Aorta (tissue), 5 donors: ENCODE measurements around the gene PIWIL4. TPM values are rescaled to one million over a fixed set of nuclear protein-coding genes. Genes with fewer than 3 reads are reported as not detected.
"Not testable (repeated sequence)": the region's sequence is repeated elsewhere in the genome, so short reads cannot be mapped to it uniquely, and the experiment has no call there.

ENCODE experiments used
- ATAC-seq: fragments of 200-7000 bp; cut with Tn5 transposase; one replicate; pipeline ENCODE4 v1.9.1; 2022; ENCODE audit warnings: moderate library complexity; ENCODE audit not compliant: low FRiP score
- DNase-seq, 2 donors: peaks; one replicate each; pipeline ENCODE4 v3.0.0-alpha.2; 2020
- H3K27ac ChIP-seq, 2 donors: one replicate each; pipeline ENCODE4 v1.5.1; 2013; ENCODE audit warnings: low read length in 2 of 2, mild to moderate bottlenecking in 2 of 2, moderate library complexity in 2 of 2, control low read depth in 1 of 2, inconsistent platforms in 1 of 2, low read depth in 1 of 2
- H3K27me3 ChIP-seq, 2 donors: one replicate each; pipeline ENCODE4 v1.6.1; 2013; ENCODE audit warnings: control low read depth in 1 of 2, low read length in 1 of 2, mild to moderate bottlenecking in 1 of 2, moderate library complexity in 1 of 2; ENCODE audit not compliant: insufficient read depth in 2 of 2, control insufficient read depth in 1 of 2
- H3K36me3 ChIP-seq, 2 donors: one replicate each; pipeline ENCODE4 v1.6.1; 2013; ENCODE audit warnings: control low read depth in 1 of 2, low read length in 1 of 2, mild to moderate bottlenecking in 1 of 2; ENCODE audit not compliant: insufficient read depth in 2 of 2, control insufficient read depth in 1 of 2
- H3K4me1 ChIP-seq, 2 donors: one replicate each; pipeline ENCODE4 v1.6.1; 2013; ENCODE audit warnings: low read length in 2 of 2, control low read depth in 1 of 2, mild to moderate bottlenecking in 1 of 2, moderate library complexity in 1 of 2; ENCODE audit not compliant: insufficient read depth in 2 of 2, control insufficient read depth in 1 of 2
- H3K4me3 ChIP-seq, 2 donors: one replicate each; pipeline ENCODE4 v1.5.1; 2013; ENCODE audit warnings: low read length in 2 of 2, control low read depth in 1 of 2, mild to moderate bottlenecking in 1 of 2
- H3K9me3 ChIP-seq: one replicate; pipeline ENCODE4 v1.6.1; 2013; ENCODE audit warnings: mild to moderate bottlenecking, low read length; ENCODE audit not compliant: control insufficient read depth
- WGBS, 2 donors: extraction: QIAGEN DNeasy Blood & Tissue Kit; methylation state at CpG; one replicate each; pipeline ENCODE4 v1.1.7; 2013; 5-methylcytosine and 5-hydroxymethylcytosine counted together
- intact Hi-C, 2 donors: fragments of 100-400 bp; cut with DNase I; formaldehyde crosslinking; loops; one replicate each; pipeline versions ENCODE4 v1.14.2 to v1.15.0; 2022
- polyA plus RNA-seq, 2 donors: library from polyadenylated mRNA; stranded (reverse); fragments of 200-250 nt; gene quantifications; one replicate each; pipeline ENCODE4 v1.2.3, GENCODE V29; 2013
- total RNA-seq, 2 donors: library from RNA; stranded (reverse); fragmentation: NEBNext Ultra II Directional; extraction: Animal tissue kit (Norgen Biotek cat#: 25700); gene quantifications; one replicate each; pipeline ENCODE4 v1.2.1, GENCODE V29; 2021
- donor health status: healthy with polysubstance abuse.
- donor health status: Bipolar disorder and iron deficiency.
- donor health status: DM: no; HTN: no; CAD: no.
- donor health status: DM: no; HTN: no; CAD: no.
- donor health status: DM: yes; HTN: yes; CAD: no.

The PIWIL4 gene
- total and polyA plus RNA-seq, 4 donors = 2.8 to 12.9 (median 5.7) TPM

GRCh38 chr11:94602430-94603372 is 35.5 kb downstream of the PIWIL4 start:
- H3K36me3 ChIP-seq = peaks cover 0 to 3% of the 10 kb centered on the region in 2 donors
- intact Hi-C loops = loop anchor here in 1 of 2 donors (5.0 kb wide), 1 partner anchor 80 kb away; no protein-coding TSS in a partner anchor
- DNase-seq (peak; percentile 82 to 84), ATAC-seq (no peak)
- no peaks in the 10 kb centered on the region for H3K4me1 ChIP-seq
- no peaks in the 10 kb centered on the region for H3K9me3 ChIP-seq
- no peaks in the 10 kb centered on the region for H3K27me3 ChIP-seq
- no peak overlapping the region for H3K4me3 ChIP-seq
- no peak overlapping the region for H3K27ac ChIP-seq
- 39 to 82% methylated on average over 8 of the region's 8 CpGs for WGBS, 2 donors

GRCh38 chr11:94603587-94603986 is 36.4 kb downstream of the PIWIL4 start:
- Histone ChIP-seq H3K4me1 (no peaks in the 10 kb centered on the region), H3K9me3 (no peaks in the 10 kb centered on the region), H3K27me3 (no peaks in the 10 kb centered on the region), H3K36me3 (peaks cover 0 to 7% of the 10 kb centered on the region in 2 donors), H3K4me3 (no peak overlapping the region), H3K27ac (no peak overlapping the region)
- 96 to 97% methylated on average over 1 of the region's 1 CpG for WGBS, 2 donors
- ATAC-seq (no peak), DNase-seq (no peak)
- intact Hi-C loops = loop anchor here in 1 of 2 donors (5.0 kb wide), 1 partner anchor 81 kb away; no protein-coding TSS in a partner anchor

- ATAC-seq (no peak), DNase-seq (no peak)
- 64 to 66% methylated on average over 3 of the region's 3 CpGs for WGBS, 2 donors
- peaks cover 0 to 7% of the 10 kb centered on the region in 2 donors for H3K36me3 ChIP-seq
- H3K27ac ChIP-seq = no peak overlapping the region
- no peaks in the 10 kb centered on the region for H3K9me3 ChIP-seq
- intact Hi-C loops = loop anchor here in 1 of 2 donors (5.0 kb wide), 1 partner anchor 82 kb away; no protein-coding TSS in a partner anchor
- no peaks in the 10 kb centered on the region for H3K27me3 ChIP-seq
- no peaks in the 10 kb centered on the region for H3K4me1 ChIP-seq
- no peak overlapping the region for H3K4me3 ChIP-seq
Measured at GRCh38 chr11:94604482-94604881, 37.3 kb downstream of the PIWIL4 start.

DNA sequence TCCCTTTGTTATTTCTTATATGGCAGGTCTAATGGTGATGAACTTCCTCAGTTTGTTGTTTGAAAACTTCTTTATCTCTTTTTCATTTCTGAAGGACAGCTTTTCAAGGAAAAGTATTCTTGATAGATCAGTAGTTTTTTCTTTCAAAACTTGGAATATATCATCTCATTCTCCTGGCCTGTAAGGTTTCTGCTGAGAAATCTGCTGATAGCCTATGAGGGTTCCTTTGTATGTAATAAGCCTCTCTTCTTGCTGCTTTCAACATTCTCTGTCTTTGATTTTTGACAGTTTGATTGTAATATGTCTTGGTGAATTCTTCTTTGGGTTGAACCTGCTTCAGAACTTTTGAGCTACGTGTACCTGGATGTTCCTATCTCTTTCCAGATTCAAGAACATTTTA is 46.0 kb downstream of the PIWIL4 start:
- Histone ChIP-seq H3K27ac (no peak overlapping the region), H3K27me3 (no peaks in the 10 kb centered on the region), H3K9me3 (no peaks in the 10 kb centered on the region), H3K4me3 (no peak overlapping the region), H3K4me1 (no peaks in the 10 kb centered on the region), H3K36me3 (peaks cover 0 to 7% of the 10 kb centered on the region in 2 donors)
- ATAC-seq = no peak
- 82 to 94% methylated on average over 1 of the region's 1 CpG for WGBS, 2 donors
- intact Hi-C loops = no loop called here
- DNase-seq = no peak

DNA sequence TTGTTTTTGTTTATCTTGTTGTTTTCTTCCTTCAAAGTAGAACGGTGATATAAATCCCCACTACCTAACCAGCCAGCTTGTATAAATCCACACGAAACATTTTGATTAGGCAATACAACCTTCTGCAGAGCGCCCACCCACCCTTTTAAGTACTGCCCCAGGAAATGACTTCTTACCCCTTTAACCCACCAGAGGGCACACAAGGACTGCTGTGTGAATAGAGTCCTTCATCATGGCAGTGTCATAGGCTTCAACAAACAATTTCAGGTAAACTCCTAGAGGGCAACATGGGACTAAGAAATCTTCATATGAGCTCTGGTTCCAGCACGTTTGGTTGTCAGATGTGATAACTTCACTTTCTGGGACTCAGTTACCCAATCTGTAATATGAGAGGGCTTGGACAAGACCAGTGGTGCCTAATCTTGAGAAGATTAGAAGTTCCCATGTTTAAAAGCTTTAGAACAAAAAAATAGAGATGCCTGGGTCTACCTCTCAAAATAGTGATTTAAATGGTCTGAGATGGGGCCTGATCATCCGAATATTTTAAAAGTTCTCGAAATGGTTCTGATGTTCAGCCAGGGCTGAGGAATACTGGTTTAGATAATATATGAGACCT is 56.1 kb downstream of the PIWIL4 start:
- no peak for DNase-seq
- WGBS, 2 donors = 30 to 34% methylated on average over 6 of the region's 6 CpGs

DNA sequence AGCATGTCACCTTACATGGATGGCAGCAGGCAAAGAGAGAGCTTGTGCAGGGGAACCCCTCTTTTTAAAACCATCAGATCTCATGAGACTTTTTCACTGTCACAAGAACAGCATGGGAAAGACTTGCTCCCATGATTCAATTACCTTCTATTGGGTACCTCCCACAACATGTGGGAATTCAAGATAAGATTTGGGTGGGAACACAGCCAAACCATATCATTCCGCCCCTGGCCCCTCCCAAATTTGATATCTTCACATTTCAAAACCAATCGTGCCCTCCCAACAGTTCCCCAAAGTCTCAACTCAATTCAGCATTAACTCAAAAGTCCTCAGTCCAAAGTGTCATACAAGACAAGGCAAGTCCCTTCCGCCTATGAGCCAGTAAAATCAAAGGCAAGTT is 58.3 kb downstream of the PIWIL4 start:
- not testable (repeated sequence) for H3K27me3 ChIP-seq, H3K4me3 ChIP-seq, H3K36me3 ChIP-seq, ATAC-seq, H3K9me3 ChIP-seq, H3K27ac ChIP-seq, DNase-seq, H3K4me1 ChIP-seq
- intact Hi-C loops = loop anchor here in 1 of 2 donors (10.0 kb wide), 1 partner anchor 139 kb away; the partner anchor contains the start of gene AMOTL1
- 70 to 71% methylated on average over 3 of the region's 3 CpGs for WGBS, 2 donors

More for the DNA sequence above, 56.1 kb downstream of the PIWIL4 start:
- Histone ChIP-seq H3K36me3 (peaks cover 3 to 4% of the 10 kb centered on the region in 2 donors), H3K4me3 (no peak overlapping the region), H3K27me3 (no peaks in the 10 kb centered on the region), H3K9me3 (peaks cover 4% of the 10 kb centered on the region), H3K27ac (no peak overlapping the region), H3K4me1 (no peaks in the 10 kb centered on the region)
- ATAC-seq = peak; percentile 89
- intact Hi-C loops = loop anchor here (1.0 to 10.0 kb wide), 4 partner anchors 142 to 349 kb away; partner anchors contain the start of genes AMOTL1 (in 1 of the 2), CWC15 (in 1 of the 2) and KDM4D (in 1 of the 2)

GRCh38 chr11:94627003-94627560 is 59.9 kb downstream of the PIWIL4 start:
- H3K9me3 ChIP-seq, ATAC-seq, H3K27me3 ChIP-seq, H3K4me1 ChIP-seq, H3K36me3 ChIP-seq, DNase-seq, H3K27ac ChIP-seq, H3K4me3 ChIP-seq: not testable (repeated sequence)
- 80 to 83% methylated on average over 3 of the region's 3 CpGs for WGBS, 2 donors
- intact Hi-C loops = loop anchor here in 1 of 2 donors (10.0 kb wide), 1 partner anchor 138 kb away; the partner anchor contains the start of gene AMOTL1

DNA sequence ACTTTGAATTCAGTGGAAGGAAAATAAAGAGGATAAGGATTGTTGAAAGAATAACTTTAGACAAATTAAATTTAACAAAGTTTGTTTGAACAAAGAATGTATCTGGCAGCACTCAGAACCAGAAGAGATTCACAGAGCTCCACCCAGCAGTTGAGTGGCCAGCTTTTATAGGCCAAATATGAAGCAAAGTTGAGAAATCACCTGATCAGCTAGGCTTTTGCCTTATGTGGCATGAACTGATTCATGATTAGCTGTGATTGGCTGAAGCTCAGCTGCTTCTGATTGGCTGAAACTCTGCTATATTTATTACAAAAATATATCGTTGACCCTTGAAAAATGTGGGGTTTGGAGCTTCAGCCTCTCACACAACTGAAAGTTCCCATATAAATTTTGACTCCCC is 62.6 kb downstream of the PIWIL4 start:
- no peaks in the 10 kb centered on the region for H3K27me3 ChIP-seq

More for the DNA sequence above, 62.6 kb downstream of the PIWIL4 start:
- Histone ChIP-seq H3K4me3 (no peak overlapping the region), H3K36me3 (no peaks in the 10 kb centered on the region), H3K9me3 (peaks cover 4% of the 10 kb centered on the region), H3K27ac (no peak overlapping the region), H3K4me1 (no peaks in the 10 kb centered on the region)
- no peak for ATAC-seq
- WGBS, 2 donors = 63 to 74% methylated on average over 1 of the region's 1 CpG
- intact Hi-C loops = loop anchor here in 1 of 2 donors (10.0 kb wide), 1 partner anchor 135 kb away; the partner anchor contains the start of gene AMOTL1
- no peak for DNase-seq
